Inflammatory macrophage treated with lipopolysaccharide for 1 hour (primary cell): ENCODE data around the gene DNALI1.

Source experiments
- DNase-seq, 2 donors: peaks; one replicate each; pipeline ENCODE4 v3.0.0-alpha.2; 2020 to 2022

The DNALI1 gene

GRCh38 chr1:37605061-37605650, 48.4 kb downstream of the DNALI1 start:
- DNase-seq, result no peak

DNA sequence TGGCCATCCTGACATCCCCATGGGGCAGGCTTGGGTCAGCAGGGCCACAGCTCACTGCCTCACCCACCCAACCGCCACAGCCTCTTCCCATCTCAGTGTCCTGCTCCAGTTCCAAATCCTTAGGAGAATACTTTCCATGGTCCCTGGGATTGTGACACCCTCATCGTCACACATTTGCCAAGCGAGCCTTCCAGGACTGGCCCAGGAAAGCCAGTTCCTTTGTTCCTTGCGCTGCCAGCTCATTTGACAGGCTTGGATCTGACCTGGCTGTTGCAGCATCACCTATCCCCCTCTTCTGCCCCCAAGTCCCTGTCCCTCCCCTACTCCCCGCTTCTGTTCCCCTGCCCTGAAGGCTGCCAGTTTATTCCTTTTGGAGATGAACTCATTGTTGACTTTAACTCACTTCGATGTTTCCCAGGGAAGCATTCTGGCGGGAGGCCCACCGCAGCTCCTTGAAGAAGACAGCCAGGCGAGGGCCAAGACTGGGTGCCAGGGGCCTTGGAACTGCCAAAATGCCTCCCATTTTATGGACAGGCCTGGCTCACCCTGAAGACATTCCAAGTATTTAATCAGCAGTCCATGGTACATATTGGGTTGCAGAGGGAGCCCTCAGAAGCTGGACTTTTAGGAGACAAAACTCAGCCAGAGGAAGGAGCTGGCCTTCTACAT, 49.2 kb downstream of the DNALI1 start:
- no peak for DNase-seq

GRCh38 chr1:37606481-37607263, 49.9 kb downstream of the DNALI1 start:
- DNase-seq, result peak; percentile 49 to 69

- DNase-seq, result no peak
Measured at GRCh38 chr1:37609002-37609401, 52.3 kb downstream of the DNALI1 start.

DNA sequence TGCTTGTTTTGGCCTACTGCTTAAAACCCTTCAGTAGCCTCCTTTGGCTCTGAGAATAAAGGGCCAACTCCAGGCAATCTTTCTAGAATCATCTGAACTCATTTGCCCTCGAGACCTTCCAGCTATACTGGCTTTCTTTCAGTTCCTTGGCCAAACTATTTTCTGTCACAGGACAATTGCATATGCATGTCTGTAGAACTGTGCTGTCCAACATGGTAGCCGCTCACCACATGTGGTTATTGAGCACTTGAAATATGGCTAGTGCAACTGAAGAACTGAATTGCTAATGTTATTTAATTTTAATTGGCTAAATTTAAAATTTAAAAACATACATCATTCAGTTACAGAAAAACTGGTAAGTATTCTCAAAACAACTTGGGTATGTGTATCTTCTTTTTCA, 53.3 kb downstream of the DNALI1 start:
- DNase-seq, result no peak

GRCh38 chr1:37612186-37612585, 55.4 kb downstream of the DNALI1 start:
- DNase-seq, result no peak

DNA sequence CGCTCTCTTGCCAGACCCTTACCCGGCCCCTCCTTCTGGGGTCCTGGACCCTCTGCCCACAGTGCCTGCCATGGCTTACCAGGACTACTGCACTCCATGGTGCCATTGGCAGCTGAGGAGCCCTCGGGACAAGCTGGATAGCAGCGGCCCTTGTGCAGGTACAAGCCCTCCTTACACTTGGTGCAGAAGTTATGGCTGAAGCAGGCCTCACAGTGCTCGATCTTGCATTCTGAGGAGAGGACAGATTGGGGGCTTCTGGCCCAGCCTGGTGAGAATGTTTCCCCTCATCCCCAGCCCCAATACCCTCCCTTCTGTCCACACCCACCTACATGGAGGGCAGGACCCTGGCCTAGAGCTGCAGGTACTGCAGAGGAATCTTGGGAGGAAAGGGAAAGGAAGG, 57.4 kb downstream of the DNALI1 start:
- DNase-seq, result no peak

- DNase-seq, result no peak
Measured at GRCh38 chr1:37616330-37616729, 59.6 kb downstream of the DNALI1 start.
